ENCODE measurements around the gene NUP210. TPM values are rescaled to one million over a fixed set of nuclear protein-coding genes. Genes with fewer than 3 reads are reported as not detected.

Gene NUP210
- total and polyA plus RNA-seq, 2 of the 13 experiments (the other 11 are each of a cell fraction or from before 2014, with no cell fraction given) = 31.6 to 35.2 TPM

- TF ChIP-seq NFATC3 (CRISPR knock-in tag; IDR thresholded peaks at IDR 0.05) (no peak), ZEB1 (IDR thresholded peaks at IDR 0.05; ENCODE audit: insufficient replicate concordance, low read depth) (no peak), SKI (IDR thresholded peaks at IDR 0.05; ENCODE audit: partially characterized antibody) (peak; percentile 30), ADNP (CRISPR knock-in tag; IDR thresholded peaks at IDR 0.05) (0 out of 2 replicates have a peak, but pooled peaks have one; percentile 21), HMGXB4 (CRISPR knock-in tag; IDR thresholded peaks at IDR 0.05; ENCODE audit: borderline replicate concordance in 1 of 2, low read depth in 1 of 2) (peak; percentile 93 to 99), MEF2D (CRISPR knock-in tag; IDR thresholded peaks at IDR 0.05) (peak; percentile 52; the same call in 1 of the 2 replicates), ZNF3 (CRISPR knock-in tag; IDR thresholded peaks at IDR 0.05) (peak; percentile 71; the same call in 1 of the 2 replicates), ZNF816 (CRISPR knock-in tag; IDR thresholded peaks at IDR 0.05; ENCODE audit: borderline replicate concordance) (peak; percentile 34; the same call in 1 of the 2 replicates), ATF4 (CRISPR knock-in tag; IDR thresholded peaks at IDR 0.05) (0 out of 4 replicates have a peak, but pooled peaks of 1 of the 2 experiments have one; percentile 50), EP300 (IDR thresholded peaks at IDR 0.05; ENCODE audit: low read depth in 2 of 2, low read length in 2 of 2) (peak in 1 of 2 experiments; percentile 15; a peak in 1 of 4 replicates), EP300 (CRISPR knock-in tag; IDR thresholded peaks at IDR 0.05; ENCODE audit: borderline replicate concordance) (peak; percentile 45; the same call in 1 of the 2 replicates), ISL2 (CRISPR knock-in tag; IDR thresholded peaks at IDR 0.05) (peak; percentile 50; the same call in 1 of the 2 replicates), RARG (CRISPR knock-in tag; IDR thresholded peaks at IDR 0.05; ENCODE audit: low read depth) (no peak), SMC3 (IDR thresholded peaks at IDR 0.05; ENCODE audit: low read length) (peak; percentile 86), ZNF260 (CRISPR knock-in tag; IDR thresholded peaks at IDR 0.05; ENCODE audit: borderline replicate concordance, low read depth) (no peak), ZNF510 (CRISPR knock-in tag; IDR thresholded peaks at IDR 0.05; ENCODE audit: low read depth) (no peak), ZBTB26 (CRISPR knock-in tag; IDR thresholded peaks at IDR 0.05; ENCODE audit: borderline replicate concordance) (peak; percentile 48; the same call in 1 of the 2 replicates), ZFYVE20 (CRISPR knock-in tag; IDR thresholded peaks at IDR 0.05; ENCODE audit: borderline replicate concordance, low read depth) (no peak), ISX (CRISPR knock-in tag; conservative IDR thresholded peaks at IDR 0.05) (no peak), ZNF280D (CRISPR knock-in tag; IDR thresholded peaks at IDR 0.05) (0 out of 2 replicates have a peak, but pooled peaks have one; percentile 29), FOSL2 (CRISPR knock-in tag; IDR thresholded peaks at IDR 0.05) (peak; percentile 69)
These were observed 41.3 kb upstream of the NUP210 start (continued) for GRCh38 chr3:13461169-13462124.

Measured in HepG2 (cell line).